Cortex of kidney (tissue), 1 donor: ENCODE data around the gene RITA1.
"Not testable (repeated sequence)": the region's sequence is repeated elsewhere in the genome, so short reads cannot be mapped to it uniquely, and the experiment has no call there.

Experiments
- DNase-seq: peaks from one replicate; lab custom pipeline; 2025; lab: John Stamatoyannopoulos, UW

Gene RITA1

DNA sequence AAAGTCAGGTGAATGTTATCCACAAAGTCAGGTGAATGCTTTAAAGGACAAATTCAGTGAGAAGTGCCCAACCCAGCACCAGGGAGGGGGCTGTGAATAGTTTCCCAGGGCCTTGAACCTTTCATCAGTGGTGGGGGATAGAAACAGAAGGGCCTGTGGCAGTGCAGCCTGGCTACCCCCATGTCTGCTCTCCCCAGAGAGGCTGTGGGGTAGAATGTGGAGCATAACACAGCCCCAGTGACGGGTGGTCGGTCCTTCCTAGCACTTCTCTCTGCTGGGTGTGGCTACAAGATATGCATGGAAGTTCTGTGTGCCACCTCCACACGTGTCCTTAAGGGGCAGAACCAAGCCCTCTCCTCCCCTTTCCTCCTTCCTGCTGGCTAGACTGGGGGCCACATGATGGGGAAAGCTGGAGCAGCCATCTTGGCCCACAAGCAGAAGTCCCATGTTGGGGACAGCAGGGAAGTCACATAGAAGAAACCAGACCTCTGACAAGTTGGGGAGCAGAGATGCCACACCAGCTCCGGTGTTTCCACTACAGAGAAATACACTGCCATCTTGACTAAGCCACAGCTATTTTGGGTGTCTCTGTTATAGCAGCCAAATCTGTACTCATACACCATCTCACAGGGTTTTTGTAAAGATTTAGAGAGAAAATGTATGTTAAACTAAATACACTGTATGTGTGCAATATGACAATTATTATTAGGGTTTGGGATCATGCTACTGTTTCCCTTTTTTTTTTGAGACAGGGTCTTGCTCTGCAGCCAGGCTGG is 17.0 kb downstream of the RITA1 start:
- DNase-seq, result no peak

DNA sequence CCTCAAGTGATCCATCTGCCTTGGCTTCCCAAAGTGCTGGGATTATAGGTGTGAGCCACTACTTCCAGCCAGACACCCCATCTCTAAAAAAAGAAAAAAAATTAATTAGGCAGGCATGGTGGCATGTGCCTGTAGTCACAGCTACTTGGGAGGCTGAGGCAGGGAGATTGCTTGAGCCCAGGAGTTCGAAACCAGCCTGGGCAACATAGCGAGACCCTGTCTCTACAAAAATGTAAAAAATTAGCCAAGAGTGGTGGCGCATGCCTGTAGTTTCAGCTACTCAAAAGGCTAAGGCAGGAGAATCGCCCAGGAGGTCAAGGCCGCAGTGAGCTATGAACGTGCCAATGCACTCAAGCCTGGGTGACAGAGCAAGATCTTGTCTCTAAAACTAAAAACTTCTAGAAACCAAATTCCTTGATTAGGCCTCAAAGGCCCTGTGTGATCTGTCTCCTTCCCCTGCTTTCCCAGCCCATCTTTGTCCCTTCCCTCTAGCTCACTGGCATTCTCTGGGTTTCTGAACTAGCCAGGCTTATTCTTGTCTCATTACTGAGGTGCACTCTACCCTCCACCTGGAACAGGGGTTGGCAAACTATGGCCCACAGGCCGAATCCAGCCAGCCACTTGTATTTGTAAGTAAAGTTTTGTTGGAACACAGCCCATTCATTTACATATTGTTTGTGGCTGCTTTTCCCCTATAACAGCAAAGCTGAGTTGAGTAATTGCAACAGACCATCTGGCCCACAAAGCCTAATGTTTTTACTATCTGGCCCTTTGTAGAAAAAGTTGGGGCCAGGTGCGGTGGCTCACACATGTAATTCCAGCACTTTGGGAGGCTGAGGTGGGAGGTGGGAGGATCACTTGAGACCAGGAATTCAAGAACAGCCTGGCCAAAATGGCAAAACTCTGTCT is 18.6 kb downstream of the RITA1 start:
- no peak for DNase-seq

DNA sequence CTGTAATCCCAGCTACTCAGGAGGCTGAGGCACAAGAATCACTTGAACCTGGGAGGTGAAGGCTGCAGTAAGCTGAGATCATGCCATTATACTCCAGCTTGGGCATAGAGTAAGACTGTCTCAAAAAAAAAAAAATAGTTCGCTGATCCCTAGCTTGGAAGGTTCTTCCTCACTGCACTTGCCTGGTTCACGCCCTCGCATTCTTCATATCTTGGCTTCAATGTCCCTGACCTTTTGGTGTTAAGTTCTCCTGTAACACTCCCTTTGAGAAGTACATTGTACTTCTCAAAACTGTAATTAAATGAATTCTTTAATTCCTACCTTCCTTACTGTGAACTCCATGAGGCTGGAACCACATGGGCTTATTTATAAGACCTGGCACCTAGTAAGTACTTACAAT is 19.3 kb downstream of the RITA1 start:
- DNase-seq, result no peak

DNA sequence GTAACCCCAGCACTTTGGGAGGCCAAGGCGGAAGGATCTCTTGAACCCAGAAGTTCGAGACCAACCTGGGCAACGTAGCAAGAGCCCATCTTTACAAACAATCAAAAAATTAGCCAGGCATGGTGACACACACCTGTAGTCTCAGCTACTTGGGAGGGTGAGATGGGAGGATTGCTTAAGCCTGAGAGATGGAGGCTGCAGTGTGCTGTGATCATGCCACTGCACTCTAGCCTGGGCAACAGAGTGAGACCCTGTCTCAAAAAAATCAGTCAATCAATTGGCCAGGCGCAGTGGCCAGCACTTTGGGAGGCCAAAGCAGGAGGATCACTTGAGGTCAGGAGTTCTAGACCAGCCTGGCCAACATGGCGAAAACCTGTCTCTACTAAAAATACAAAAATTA is 21.3 kb downstream of the RITA1 start:
- DNase-seq, result not testable (repeated sequence)

DNA sequence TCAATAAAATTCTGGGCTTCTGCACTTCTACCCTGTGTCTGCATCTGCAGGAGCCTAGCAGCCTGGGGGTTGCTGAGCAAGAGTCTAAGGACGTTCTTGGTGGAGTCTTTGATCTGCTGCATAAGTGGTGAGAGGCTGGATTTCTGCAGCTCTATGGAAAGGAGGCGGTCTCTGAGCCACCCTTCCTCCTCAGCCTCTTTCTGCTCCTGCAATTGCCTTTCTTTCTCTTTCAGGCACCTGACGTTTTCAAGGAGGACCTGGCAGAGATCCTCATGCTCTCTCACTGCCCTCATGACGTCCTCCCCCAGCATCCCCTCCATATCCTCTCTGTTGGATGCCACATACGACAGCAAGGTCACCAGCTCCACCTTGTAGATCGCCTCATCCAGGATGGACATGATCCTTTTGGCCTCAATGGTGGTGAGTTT is 22.1 kb downstream of the RITA1 start:
- DNase-seq, result no peak

DNA sequence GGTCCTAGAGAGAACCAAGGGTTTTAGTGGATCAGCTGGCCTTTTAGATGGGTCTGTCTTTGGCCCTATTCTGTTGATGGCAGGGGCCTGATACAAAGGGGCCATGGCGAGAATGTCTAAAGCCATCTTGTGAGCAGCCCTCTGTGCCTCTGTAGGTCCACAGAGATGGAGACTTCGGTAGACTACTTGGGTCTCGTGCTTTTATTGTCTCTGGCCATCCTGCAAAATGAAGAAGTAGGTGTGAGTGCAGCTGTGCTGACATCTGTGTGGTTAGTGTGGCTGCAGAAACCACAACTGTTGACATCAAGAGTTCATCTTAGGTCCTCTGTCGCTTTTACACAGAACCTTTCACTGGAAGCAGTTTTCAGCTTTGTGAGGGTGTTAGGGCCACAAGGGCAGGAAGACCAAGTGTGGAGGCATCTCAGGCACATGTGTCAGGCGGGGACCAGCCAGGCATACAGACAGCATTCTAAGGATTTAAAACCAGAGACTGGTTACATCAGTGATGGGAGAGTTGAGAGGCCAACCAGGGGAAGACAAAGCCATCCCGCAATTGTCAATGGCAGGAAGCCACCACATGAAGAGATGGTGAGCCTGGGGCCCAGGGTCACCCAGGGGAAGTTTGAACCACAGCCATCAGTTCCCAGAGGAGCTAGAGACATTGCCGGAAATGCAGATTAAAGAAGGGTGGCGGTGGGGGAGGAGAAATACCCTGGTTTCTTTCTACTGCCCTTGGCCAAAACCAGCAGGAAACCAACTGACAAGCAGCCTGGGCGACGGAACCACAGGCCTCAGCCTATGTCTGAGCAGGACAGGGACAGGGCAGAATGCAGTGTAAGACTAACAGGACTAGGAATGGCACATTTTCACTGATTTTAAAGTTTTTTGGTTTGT is 22.8 kb downstream of the RITA1 start:
- no peak for DNase-seq

DNA sequence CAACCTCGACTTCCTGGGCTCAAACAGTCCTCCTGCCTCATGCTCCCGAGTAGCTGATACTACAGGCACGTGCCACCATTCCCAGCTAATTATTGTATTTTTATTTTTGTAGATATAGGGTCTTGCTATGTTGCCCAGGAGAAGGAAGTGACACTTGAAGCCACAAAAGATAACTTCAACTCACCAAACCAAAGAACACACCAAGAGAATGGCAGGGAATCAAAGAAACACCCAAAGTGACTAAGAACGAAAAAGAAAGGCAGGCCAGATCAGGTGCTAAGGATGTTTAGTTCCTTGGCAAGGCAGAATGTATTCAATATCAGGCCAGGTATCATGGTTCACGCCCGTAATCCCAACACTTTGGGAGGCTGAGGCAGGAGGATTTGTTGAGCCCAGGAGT is 25.6 kb downstream of the RITA1 start:
- no peak for DNase-seq

DNA sequence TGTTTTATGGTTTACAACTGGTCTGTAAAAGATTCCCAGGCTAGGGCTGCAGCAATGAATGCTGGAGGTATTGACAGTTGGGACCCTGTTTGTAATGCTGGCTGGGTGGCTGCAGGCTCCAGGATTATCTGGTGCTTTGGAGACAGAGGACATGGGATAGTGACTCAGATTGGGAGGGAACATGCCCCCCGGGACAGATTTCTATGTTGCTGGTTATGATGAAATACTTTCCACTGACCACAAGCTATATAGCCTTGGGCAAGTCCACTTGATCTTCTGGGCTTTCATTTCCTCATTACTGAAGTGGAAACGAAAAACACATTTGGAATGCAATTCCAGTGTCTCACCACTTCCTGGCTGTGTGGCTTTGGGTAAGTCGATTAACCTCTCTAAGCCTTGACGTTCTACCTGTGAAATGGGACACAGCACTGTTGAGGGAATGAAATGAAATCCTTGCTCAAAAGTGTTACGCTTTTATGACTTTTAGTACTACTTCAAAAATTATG is 29.4 kb downstream of the RITA1 start:
- DNase-seq, result no peak

DNA sequence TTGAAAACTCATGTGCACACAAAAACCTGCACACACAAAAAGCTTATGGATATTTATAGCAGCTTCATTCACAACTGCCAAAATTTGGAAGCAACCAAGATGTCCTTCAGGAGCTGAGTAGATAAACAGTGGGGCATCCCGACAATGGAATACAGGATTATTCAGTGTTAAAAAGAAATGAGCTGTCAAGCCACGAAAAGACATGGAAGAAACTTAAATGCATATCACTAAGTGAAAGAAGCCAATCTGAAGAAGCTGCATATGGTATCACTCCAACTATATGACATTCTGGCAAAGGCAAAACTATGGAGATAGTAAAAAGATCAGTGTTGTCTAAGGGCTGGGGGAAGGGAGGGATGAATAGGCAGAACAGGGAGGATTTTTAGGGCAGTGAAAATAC is 30.5 kb downstream of the RITA1 start:
- no peak for DNase-seq

DNA sequence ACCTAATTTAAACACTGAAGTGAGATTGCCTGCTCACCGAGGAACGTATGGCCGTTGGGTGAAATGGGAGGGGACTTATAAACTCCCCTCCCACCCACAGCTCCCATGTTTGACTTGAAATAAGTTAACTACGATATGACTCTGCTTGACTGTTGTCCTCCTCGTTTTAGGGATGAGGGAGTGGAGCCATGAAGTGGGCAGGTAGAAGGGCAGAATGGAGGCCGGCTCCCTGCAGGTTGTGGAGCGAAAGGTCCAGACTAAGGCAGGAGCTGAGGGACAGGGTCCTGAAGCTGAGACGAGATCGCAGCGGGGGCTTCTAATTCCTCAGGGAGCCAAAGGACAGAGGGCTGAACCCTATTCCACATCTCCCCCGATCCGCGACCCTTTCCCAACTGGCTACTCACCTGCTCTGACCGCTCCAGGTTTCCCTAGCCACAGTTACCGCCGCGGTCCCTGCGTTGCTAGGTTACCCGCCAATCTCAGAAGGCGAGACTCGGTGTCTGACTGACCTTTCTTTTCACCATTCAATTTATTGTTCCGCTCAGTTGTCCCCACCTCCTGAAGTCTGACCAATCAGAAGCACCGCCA is 35.2 kb downstream of the RITA1 start:
- no peak for DNase-seq

DNA sequence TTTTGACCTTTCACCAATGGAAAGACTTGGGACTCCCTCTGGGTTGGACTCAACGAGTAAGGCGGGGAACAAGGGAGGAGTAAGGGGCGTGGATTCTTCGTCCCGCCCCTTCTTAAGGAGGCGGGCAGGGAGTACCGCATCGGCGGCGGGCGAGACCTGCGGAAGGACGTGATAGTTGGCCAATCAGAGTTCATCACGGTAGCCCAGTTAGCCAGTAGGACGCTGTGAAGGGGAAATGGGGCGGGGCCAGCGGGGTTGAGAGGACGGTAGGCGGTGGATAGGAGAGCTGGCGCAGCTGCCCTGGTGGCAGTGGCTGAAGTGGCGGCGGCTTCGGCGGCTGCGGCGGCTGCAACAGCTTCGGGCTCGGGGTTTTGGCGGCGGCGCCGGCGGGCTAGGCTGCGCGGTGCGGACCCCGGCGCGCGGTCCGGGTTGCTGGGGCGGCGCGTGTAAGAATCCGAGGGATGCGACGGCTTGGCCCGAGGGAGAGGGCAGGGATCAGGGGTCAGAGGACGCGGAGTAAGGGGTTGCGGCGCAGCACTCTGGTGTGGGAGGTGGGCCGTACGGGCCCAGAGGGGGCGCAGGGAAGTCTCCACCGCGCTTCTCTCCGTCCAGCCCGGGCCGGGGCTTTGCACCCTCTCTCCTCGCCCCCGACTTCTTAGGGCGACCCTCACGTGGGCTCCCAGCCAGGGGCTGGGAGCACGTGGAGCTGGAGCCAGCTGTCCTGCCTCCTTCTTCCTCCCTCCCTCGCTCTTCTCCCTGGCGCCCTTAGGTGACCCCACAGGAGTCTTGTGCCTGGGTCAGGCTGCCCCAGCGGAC is 35.9 kb downstream of the RITA1 start, which contains the start of gene TPCN1:
TSS of gene TPCN1 (plus strand) at position 284 of the 816 bp plus-strand sequence. CDS start 5,389 bp downstream, outside the sequence.
- DNase-seq, result no peak

DNA sequence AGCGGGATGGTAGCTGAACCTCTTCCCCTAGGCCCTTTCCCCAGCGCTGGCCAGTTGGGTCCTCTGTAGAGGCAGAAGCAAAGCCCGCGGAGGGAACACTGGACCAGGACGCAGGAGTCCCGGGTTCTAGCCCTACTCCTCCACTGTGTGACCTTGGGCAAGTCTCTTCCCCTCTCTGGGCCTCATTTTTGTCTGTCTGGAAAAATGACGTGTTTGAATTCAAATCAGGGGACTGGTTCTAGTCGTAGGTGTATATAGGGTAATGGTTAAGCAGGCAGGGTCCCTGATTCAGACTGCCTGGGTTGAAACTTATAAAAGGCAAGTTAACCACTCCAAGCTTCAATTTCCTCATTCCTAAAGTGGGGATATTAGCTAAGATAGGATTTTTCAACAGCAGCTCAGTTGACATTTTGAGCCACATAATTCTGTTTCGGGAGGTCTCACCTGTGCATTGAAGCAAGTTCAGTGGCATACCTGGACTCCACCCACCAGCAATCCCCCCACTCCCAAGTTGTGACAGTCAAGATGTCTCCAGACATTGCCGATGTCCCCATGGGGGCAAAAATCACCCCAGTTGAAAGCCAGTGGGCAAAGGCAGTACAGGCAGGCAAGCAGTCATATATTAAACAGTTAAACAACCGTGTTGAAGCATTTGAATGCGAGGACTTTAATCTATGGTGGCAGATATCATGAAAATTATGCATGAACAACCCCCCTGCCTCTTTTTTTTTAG is 36.6 kb downstream of the RITA1 start:
- DNase-seq, result no peak

DNA sequence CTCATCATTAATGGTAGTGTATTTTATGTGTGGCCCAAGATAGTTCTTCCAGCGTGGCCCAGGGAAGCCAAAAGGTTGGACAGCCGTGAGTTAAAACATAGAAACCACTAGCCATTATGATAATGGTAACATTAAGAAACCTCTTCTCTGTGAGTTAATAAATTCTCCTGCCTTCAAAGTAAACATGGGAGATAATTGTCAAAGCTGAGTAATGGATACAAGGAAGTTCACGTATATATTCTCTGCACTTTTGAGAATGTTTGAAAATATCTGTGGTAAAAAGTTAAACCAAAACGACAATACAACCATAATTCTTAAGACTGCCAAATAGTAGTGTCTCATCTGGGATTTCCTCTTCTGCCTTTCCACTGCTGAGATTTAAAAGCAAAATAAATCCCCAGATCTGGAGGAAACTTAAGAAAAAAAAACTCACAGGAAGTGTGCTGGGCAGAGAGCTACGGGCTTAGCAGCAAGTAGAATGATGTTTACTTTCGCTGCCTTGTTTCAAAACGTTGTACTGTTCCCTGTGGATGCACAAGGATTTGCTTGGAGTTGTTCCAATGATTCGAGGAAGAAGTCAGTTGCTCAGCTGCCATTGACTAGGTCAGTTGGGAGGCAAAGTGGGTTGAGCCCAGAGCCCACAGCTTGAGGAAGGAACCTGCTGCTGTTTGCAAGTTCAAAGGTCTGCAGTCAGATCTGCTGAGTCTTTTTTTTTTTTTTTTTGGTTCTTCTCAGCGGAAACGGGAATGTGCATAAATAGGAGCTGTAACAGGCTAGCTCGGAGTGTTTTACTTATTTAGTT is 37.4 kb downstream of the RITA1 start:
- DNase-seq, result no peak

DNA sequence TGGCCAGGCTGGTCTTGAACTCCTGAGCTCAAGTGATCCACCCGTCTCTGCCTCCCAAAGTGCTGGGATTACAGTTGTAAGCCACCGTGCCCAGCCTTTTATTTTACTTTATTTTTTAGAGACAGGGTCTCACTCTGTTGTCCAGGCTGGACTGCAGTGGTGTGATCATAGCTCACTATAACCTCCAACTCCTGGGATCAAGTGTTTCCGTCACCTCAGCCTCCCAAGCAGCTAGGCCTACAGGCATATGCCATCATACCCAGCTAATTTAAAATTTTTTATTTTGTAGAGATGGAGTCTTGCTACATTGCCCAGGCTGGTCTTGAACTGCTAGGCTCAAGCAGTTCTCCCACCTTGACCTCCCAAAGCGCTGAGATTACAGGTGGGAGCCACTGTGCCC is 39.4 kb downstream of the RITA1 start:
- DNase-seq, result no peak

DNA sequence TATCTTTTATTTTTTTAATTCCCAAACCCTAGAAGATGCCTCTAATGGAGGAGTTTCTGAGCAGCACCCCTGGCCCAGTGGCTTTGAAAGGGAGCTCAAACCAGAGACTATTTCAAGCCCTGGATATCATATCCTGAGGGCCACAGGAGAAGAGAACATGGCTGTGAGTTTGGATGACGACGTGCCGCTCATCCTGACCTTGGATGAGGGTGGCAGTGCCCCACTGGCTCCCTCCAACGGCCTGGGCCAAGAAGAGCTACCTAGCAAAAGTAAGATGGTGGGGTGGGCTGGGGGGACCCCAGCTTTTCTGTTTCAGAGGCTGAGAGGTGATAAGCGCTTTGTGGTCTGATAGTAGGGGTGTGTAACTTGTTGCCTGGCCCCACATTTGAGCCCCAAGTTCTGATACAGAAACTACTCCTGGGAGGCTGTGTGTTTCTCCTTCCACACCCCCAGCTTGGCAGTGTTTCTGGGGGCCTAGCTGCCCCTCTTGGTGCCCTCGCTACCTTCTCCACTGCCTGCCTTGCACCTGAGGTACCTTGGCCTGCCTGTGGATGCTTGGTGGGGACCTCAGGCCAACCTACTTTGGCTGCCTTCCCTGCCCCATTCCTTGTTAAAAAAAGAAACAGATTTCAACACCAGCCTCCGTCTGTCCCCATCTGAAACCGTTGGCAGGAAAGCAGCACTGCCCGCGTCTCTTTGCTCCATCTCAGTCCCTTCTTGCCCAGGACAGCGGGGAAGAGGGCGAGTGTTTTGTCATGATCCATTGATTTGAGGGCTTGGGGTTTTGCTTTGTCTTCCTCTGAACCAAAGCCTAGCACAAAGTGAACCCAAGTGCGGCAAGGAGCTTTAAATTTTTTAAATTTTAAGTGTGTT is 41.4 kb downstream of the RITA1 start:
- DNase-seq, result no peak

DNA sequence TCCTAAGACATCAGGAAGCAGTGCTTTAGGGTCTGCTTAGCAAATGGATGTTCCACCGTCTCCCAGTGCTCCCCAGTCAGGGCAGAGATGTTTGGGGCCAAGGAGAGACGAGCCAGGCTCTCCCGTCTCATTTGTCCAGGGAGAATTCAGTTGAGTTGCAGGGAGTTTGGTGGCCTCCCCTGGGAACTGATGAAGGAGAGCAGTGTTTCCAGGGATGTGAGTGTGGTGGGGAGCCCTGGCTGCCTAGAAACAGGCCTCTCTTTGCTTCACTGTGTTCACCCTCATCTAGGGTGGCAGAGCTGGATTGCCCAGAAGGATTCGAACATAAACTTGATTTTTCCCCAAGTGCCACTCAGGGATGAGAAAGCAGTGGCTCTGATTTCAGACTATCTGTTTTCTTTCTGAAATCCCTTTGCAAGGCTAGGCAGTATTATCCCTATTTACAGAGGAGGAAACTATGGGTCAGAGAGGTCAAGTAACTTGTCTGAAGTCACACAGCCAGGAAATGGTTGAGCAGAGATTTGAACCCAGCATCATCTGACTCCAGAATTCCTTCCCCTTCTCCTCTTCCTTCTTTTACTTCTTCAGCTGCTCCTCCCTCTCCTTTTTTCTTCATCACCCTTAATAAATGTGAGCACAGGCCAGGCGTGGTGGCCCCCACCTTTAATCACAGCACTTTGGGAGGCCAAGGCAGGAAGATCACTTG is 42.3 kb downstream of the RITA1 start:
- no peak for DNase-seq

DNA sequence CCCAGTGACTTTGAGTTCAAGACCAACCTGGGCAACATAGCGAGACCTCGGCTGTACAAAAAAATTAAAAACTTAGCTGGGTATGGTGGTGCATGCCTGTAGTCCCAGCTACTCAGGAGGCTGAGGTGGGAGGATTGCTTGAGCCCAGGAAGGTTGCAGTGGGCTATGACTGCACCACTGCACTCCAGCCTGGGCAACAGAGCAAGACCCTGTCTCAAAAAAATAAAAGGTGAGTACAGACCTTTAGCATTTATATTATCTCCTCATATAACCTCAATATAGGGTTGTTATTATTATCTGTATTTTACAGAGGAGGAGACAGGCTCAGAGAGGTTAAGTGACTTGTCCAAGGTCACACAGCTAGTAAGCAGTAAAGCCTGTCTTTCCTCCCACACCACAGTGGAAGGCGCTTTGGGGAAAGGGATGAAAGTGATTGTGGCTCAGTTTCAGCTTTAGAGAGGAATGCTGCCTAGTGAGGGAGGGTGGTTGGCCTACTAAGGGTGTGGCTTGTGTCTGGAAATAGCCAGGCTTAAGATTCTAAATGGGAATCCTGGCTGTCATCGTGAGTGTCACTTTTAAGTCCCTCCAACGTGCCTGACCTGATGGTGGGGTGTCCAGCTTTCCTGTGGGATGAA is 43.0 kb downstream of the RITA1 start:
- DNase-seq, result no peak
